HG03097 (cell line): ENCODE measurements around the gene SNED1.

Experiments used
- ATAC-seq: cut with Tn5 transposase; IDR thresholded peaks from one replicate; pipeline ENCODE4 v1.9.1; 2021; ENCODE audit not compliant: unreplicated experiment, low FRiP score

SNED1 gene

GRCh38 chr2:241003830-241004564 is 5.6 kb downstream of the SNED1 start:
- no peak for ATAC-seq

GRCh38 chr2:241005569-241005968 is 7.2 kb downstream of the SNED1 start:
- no peak for ATAC-seq

GRCh38 chr2:241006412-241006811 is 8.0 kb downstream of the SNED1 start:
- ATAC-seq = no peak

- ATAC-seq = no peak
Measured at GRCh38 chr2:241007111-241007510, 8.7 kb downstream of the SNED1 start.

- ATAC-seq = no peak
Measured at GRCh38 chr2:241007880-241008710, 9.7 kb downstream of the SNED1 start.

- no peak for ATAC-seq
Measured at GRCh38 chr2:241008711-241009121, 10.3 kb downstream of the SNED1 start.

GRCh38 chr2:241009191-241009590 is 10.8 kb downstream of the SNED1 start:
- no peak for ATAC-seq

- no peak for ATAC-seq
Measured at GRCh38 chr2:241009601-241010530, 11.4 kb downstream of the SNED1 start.

- no peak for ATAC-seq
Measured at GRCh38 chr2:241010531-241011295, 12.3 kb downstream of the SNED1 start.

- ATAC-seq = no peak
Measured at GRCh38 chr2:241011296-241011600, 12.8 kb downstream of the SNED1 start.

GRCh38 chr2:241011751-241012510 is 13.5 kb downstream of the SNED1 start:
- ATAC-seq = no peak

- ATAC-seq = no peak
Measured at GRCh38 chr2:241014224-241014623, 15.8 kb downstream of the SNED1 start.

GRCh38 chr2:241014764-241015163 is 16.3 kb downstream of the SNED1 start:
- ATAC-seq = no peak

GRCh38 chr2:241015439-241015838 is 17.0 kb downstream of the SNED1 start:
- no peak for ATAC-seq

GRCh38 chr2:241017228-241017940 is 19.0 kb downstream of the SNED1 start:
- no peak for ATAC-seq

- no peak for ATAC-seq
Measured at GRCh38 chr2:241018051-241018891, 19.9 kb downstream of the SNED1 start.

- no peak for ATAC-seq
Measured at GRCh38 chr2:241019441-241020139, 21.2 kb downstream of the SNED1 start.
